ENCODE measurements around the gene PAX6.
"Not testable (repeated sequence)": the region's sequence is repeated elsewhere in the genome, so short reads cannot be mapped to it uniquely, and the experiment has no call there.

Gene PAX6

DNA sequence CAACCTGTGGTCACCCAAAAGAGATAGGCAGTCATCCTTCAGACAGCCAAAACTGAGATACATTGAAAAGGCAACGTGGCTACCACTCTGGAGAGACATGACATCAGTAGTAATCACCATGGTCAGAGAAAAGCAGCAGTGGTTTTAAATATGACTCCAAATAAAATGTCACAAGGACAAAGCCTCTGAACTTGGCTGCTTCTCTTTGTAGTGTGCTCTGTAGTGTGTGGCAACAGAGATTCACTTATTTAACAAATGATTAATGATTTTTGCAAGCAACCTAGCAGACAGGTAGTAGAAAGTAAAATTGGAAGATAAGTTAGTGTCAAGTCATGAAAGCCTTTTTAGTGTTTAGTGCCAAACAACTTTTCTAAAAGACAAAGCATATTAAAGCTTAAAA is 63.5 kb downstream of the PAX6 start:
- Histone ChIP-seq H3K9ac (ENCODE audit: low read length) (no peak overlapping the region), H3K4me3 (ENCODE audit: insufficient read depth, low read length, poor library complexity, severe bottlenecking) (no peak overlapping the region), H3K9me3 (ENCODE audit: insufficient read depth, low read length) (no peaks in the 10 kb centered on the region), H3K9me2 (replicated peaks; ENCODE audit: insufficient read depth, low read length) (no peaks in the 10 kb centered on the region), H3K79me2 (ENCODE audit: insufficient read depth, low read length) (no peaks in the 10 kb centered on the region), H3K36me3 (ENCODE audit: low read length) (no peaks in the 10 kb centered on the region), H3K4me2 (ENCODE audit: low read depth, low read length, poor library complexity, severe bottlenecking) (no peak overlapping the region), H3K27me3 (ENCODE audit: low read length) (no peaks in the 10 kb centered on the region), H4K20me1 (ENCODE audit: low read depth, low read length) (no peaks in the 10 kb centered on the region), H3K27ac (ENCODE audit: low read depth, low read length) (no peak overlapping the region), H2AFZ (ENCODE audit: low read depth, low read length, severe bottlenecking) (no peak overlapping the region), H3F3A (ENCODE audit: insufficient read depth) (no peaks in the 10 kb centered on the region)
- TF ChIP-seq EZH2phosphoT487 (conservative IDR thresholded peaks at IDR 0.05; ENCODE audit: low read length) = no peak
- TF ChIP-seq, protein P1, sequence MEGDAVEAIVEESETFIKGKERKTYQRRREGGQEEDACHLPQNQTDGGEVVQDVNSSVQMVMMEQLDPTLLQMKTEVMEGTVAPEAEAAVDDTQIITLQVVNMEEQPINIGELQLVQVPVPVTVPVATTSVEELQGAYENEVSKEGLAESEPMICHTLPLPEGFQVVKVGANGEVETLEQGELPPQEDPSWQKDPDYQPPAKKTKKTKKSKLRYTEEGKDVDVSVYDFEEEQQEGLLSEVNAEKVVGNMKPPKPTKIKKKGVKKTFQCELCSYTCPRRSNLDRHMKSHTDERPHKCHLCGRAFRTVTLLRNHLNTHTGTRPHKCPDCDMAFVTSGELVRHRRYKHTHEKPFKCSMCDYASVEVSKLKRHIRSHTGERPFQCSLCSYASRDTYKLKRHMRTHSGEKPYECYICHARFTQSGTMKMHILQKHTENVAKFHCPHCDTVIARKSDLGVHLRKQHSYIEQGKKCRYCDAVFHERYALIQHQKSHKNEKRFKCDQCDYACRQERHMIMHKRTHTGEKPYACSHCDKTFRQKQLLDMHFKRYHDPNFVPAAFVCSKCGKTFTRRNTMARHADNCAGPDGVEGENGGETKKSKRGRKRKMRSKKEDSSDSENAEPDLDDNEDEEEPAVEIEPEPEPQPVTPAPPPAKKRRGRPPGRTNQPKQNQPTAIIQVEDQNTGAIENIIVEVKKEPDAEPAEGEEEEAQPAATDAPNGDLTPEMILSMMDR (IDR thresholded peaks at IDR 0.05; ENCODE audit: insufficient read depth, low read length, poor library complexity, severe bottlenecking) = no peak

GRCh38 chr11:31740731-31741368 is 70.3 kb downstream of the PAX6 start:
- not testable (repeated sequence) for H2AFZ ChIP-seq (ENCODE audit: low read depth, low read length, severe bottlenecking); H3K27me3 ChIP-seq (ENCODE audit: low read length); H3K36me3 ChIP-seq (ENCODE audit: low read length); H3K9me2 ChIP-seq (replicated peaks; ENCODE audit: insufficient read depth, low read length); H3K9me3 ChIP-seq (ENCODE audit: insufficient read depth, low read length); H3K4me2 ChIP-seq (ENCODE audit: low read depth, low read length, poor library complexity, severe bottlenecking); H3K79me2 ChIP-seq (ENCODE audit: insufficient read depth, low read length); H3F3A ChIP-seq (ENCODE audit: insufficient read depth); H3K27ac ChIP-seq (ENCODE audit: low read depth, low read length); H3K9ac ChIP-seq (ENCODE audit: low read length); H3K4me3 ChIP-seq (ENCODE audit: insufficient read depth, low read length, poor library complexity, severe bottlenecking); H4K20me1 ChIP-seq (ENCODE audit: low read depth, low read length)

GRCh38 chr11:31740131-31740530 is 71.0 kb downstream of the PAX6 start:
- H2AFZ ChIP-seq (ENCODE audit: low read depth, low read length, severe bottlenecking) = no peak overlapping the region
- H3K27me3 ChIP-seq (ENCODE audit: low read length) = no peaks in the 10 kb centered on the region
- H3K36me3 ChIP-seq (ENCODE audit: low read length) = no peaks in the 10 kb centered on the region
- no peaks in the 10 kb centered on the region for H3K9me2 ChIP-seq (replicated peaks; ENCODE audit: insufficient read depth, low read length)
- H4K20me1 ChIP-seq (ENCODE audit: low read depth, low read length) = no peaks in the 10 kb centered on the region
- H3K4me3 ChIP-seq (ENCODE audit: insufficient read depth, low read length, poor library complexity, severe bottlenecking) = no peak overlapping the region
- H3F3A ChIP-seq (ENCODE audit: insufficient read depth) = no peaks in the 10 kb centered on the region
- no peak for TF ChIP-seq EZH2phosphoT487 (conservative IDR thresholded peaks at IDR 0.05; ENCODE audit: low read length)
- TF ChIP-seq, protein P1 (IDR thresholded peaks at IDR 0.05; ENCODE audit: insufficient read depth, low read length, poor library complexity, severe bottlenecking) = no peak
- no peak overlapping the region for H3K27ac ChIP-seq (ENCODE audit: low read depth, low read length)
- no peak overlapping the region for H3K4me2 ChIP-seq (ENCODE audit: low read depth, low read length, poor library complexity, severe bottlenecking)
- no peaks in the 10 kb centered on the region for H3K9me3 ChIP-seq (ENCODE audit: insufficient read depth, low read length)
- no peak overlapping the region for H3K9ac ChIP-seq (ENCODE audit: low read length)
- no peaks in the 10 kb centered on the region for H3K79me2 ChIP-seq (ENCODE audit: insufficient read depth, low read length)

All from SU-DHL-6 (cell line).